CD4-positive, alpha-beta T cell treated with Interferon alpha-2 for 1 hour (primary cell): ENCODE measurements around the gene TNNT3.
"Not testable (repeated sequence)": the region's sequence is repeated elsewhere in the genome, so short reads cannot be mapped to it uniquely, and the experiment has no call there.

ENCODE experiments used
- DNase-seq, 2 donors: peaks; one replicate each; pipeline ENCODE4 v3.0.0-alpha.2; 2020 to 2022

TNNT3 gene

GRCh38 chr11:1881442-1882264 lies 37.9 kb upstream of the TNNT3 start:
- DNase-seq, result no peak

GRCh38 chr11:1882265-1883238 lies 37.0 kb upstream of the TNNT3 start:
- DNase-seq, result peak; percentile 73 to 82

DNA sequence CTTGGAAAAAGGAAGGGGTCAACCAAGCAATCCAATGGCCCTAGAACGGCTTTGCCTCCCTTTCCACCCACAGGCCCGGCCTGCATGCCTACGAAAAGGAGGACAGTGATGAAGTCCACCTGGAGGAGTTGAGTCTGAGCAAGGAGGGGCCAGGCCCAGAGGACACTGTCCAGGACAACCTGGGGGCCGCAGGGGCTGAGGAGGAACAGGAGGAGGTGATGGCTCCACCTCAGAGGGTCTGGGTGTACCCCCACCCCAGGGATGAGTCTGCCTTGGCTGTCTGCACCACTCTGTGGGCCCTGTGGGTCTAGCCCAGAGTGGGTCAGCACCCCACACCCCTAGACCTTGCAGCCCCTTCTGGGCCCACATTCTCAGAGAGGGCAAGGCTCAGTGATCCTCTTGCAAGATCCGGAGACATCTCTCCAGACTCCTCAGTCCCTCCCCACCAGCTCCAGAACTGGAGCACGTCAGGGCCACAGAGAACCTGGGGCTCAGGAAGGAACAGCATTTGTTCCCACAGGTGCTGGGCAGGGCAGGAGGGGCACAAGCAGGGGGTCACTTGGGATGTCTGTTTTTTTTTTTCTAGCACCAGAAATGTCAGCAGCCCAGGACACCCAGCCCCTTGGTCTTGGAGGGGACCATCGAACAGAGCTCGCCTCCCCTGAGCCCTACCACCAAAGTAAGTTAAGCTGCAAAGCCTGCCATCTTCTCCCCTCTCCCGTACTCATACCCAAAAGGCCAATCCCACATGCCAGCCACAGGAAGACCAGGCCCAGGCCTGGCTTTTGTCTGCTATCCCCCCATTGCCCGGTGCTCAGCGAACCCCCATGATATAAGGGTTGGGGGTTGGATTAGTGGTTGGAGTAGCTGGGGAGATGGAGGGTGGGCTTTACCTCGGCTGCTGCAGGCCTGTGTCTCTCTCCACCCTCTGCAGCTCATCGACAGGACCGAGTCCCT lies 35.9 kb upstream of the TNNT3 start:
- no peak for DNase-seq

DNA sequence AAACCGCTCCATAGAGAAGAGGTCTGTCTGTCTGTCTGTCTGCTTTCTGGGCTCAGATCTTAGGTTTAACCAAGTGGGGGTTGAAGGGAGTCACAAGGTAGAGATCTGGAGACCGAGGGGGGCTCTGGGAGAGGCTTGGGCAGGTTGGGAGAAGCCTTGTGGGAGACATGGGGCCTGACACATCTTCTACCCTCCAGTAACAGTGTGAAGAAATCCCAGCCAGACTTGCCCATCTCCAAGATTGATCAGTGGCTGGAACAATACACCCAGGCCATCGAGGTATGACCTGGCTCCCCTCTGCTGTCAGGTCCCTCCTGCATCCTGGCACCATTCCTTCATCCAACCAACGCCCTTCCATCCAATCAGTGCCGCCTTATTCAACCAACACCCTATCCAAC lies 35.2 kb upstream of the TNNT3 start:
- no peak for DNase-seq

DNA sequence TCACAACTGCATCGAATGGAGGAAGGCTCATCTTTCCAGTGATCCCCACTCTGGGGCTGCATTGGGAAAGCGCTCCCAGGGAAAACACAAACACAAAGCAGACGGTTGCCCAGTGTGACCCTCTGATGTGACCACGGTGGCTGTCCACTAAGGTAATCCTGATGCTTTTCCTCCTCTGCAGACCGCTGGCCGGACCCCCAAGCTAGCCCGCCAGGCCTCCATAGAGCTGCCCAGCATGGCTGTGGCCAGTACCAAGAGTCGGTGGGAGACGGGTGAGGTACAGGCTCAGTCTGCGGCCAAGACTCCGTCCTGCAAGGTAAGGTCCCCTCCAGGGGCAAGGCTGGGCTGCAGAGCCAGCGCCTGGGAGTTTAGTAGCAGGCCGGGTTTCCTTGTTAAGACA lies 33.0 kb upstream of the TNNT3 start:
- DNase-seq, result not testable (repeated sequence)

- no peak for DNase-seq
These were observed 31.8 kb upstream of the TNNT3 start for GRCh38 chr11:1887451-1888346.

- DNase-seq, result no peak
These were observed 31.2 kb upstream of the TNNT3 start for GRCh38 chr11:1888347-1888753.

GRCh38 chr11:1888811-1889210 lies 30.7 kb upstream of the TNNT3 start:
- DNase-seq, result no peak

GRCh38 chr11:1889224-1889930 lies 30.1 kb upstream of the TNNT3 start:
- DNase-seq, result peak; percentile 71 to 83

GRCh38 chr11:1889941-1890855 lies 29.3 kb upstream of the TNNT3 start:
- DNase-seq, result no peak

- DNase-seq, result no peak
These were observed 28.4 kb upstream of the TNNT3 start for GRCh38 chr11:1890856-1891830.

- no peak for DNase-seq
These were observed 27.7 kb upstream of the TNNT3 start, which contains the start of gene PRR33 for GRCh38 chr11:1891831-1892115. PRR33 (minus strand) TSS chr11:1891895; CDS start chr11:1890584, 1,311 bp downstream.

GRCh38 chr11:1892116-1892515 lies 27.4 kb upstream of the TNNT3 start:
- no peak for DNase-seq

- DNase-seq, result no peak
These were observed 26.9 kb upstream of the TNNT3 start for GRCh38 chr11:1892558-1892957.

GRCh38 chr11:1893581-1894359 lies 25.7 kb upstream of the TNNT3 start:
- no peak for DNase-seq

GRCh38 chr11:1894759-1895158 lies 24.7 kb upstream of the TNNT3 start:
- no peak for DNase-seq

GRCh38 chr11:1896468-1896867 lies 23.0 kb upstream of the TNNT3 start:
- no peak for DNase-seq

GRCh38 chr11:1896923-1897322 lies 22.6 kb upstream of the TNNT3 start:
- no peak for DNase-seq
